Naive thymus-derived CD8-positive, alpha-beta T cell (primary cell): ENCODE results near the gene OMA1. TPM values are rescaled to one million over a fixed set of nuclear protein-coding genes. Genes with fewer than 3 reads are reported as not detected.
"Not testable (repeated sequence)": the region's sequence is repeated elsewhere in the genome, so short reads cannot be mapped to it uniquely, and the experiment has no call there.

Experiments
- ATAC-seq, 2 donors: fragments of 150-1000 bp; cut with Tn5 transposase in 1 of 2; sonication (Bioruptor Pico), chemical (Tn5 transposase) in 1 of 2; 1 replicate in 1 of 2; 2 replicates in 1 of 2; pipeline ENCODE4 v1.10.0; 2021; ENCODE audit warnings: mild to moderate bottlenecking in 2 of 2, moderate library complexity in 2 of 2
- POLR2A ChIA-PET: fragments of 350-600 bp; sonication (Branson Sonifier 250); formaldehyde crosslinking; loops from one replicate; lab custom pipeline; 2021; ENCODE audit warnings: antibody characterized with exemption; lab: Charles Lee
- DNase-seq, 10 donors: peaks; one replicate each; pipeline versions ENCODE4 v3.0.0 to v3.0.0-alpha.2; 2020 to 2022
- H3K27ac Mint-ChIP-seq, 10 donors: one replicate each; pipeline ENCODE4 v1.8.0; 2020 to 2022; ENCODE audit warnings: mild to moderate bottlenecking in 10 of 10, mixed read lengths in 10 of 10, moderate library complexity in 4 of 10, inconsistent platforms in 1 of 10
- H3K27me3 Mint-ChIP-seq, 5 donors: one replicate each; pipeline ENCODE4 v1.8.0; 2021 to 2022; ENCODE audit warnings: mixed read lengths in 5 of 5
- H3K36me3 Mint-ChIP-seq, 3 donors: one replicate each; pipeline ENCODE4 v1.8.0; 2020 to 2022; ENCODE audit warnings: mixed read lengths in 3 of 3, mild to moderate bottlenecking in 2 of 3, inconsistent platforms in 1 of 3
- H3K4me1 Mint-ChIP-seq, 4 donors: one replicate each; pipeline ENCODE4 v1.8.0; 2021 to 2022; ENCODE audit warnings: mixed read lengths in 4 of 4
- H3K4me3 Mint-ChIP-seq, 10 donors: one replicate each; pipeline ENCODE4 v1.8.0; 2020 to 2022; ENCODE audit warnings: mild to moderate bottlenecking in 10 of 10, mixed read lengths in 10 of 10, moderate library complexity in 6 of 10, inconsistent platforms in 1 of 10
- H3K9me3 Mint-ChIP-seq, 9 donors: one replicate each; pipeline ENCODE4 v1.8.0; 2020 to 2022; ENCODE audit warnings: mixed read lengths in 9 of 9, mild to moderate bottlenecking in 3 of 9, inconsistent platforms in 1 of 9, moderate library complexity in 1 of 9
- polyA plus RNA-seq, 3 donors: library from polyadenylated mRNA; unstranded; fragments of 300-500 nt; fragmentation: Illumina TruSeq; gene quantifications; one replicate each; pipeline ENCODE4 v1.2.3, GENCODE V29; 2021
- total RNA-seq, 8 experiments: library from RNA in 2 of 8; stranded (reverse) in 2 of 8; gene quantifications; one replicate each; pipeline ENCODE4 v1.2.3 and lab custom pipeline; 2021 to 2026

The OMA1 gene
- total and polyA plus RNA-seq, 5 experiments from 2014 or later, result 37.1 to 72.2 (median 55.7) TPM

GRCh38 chr1:58571616-58572015 is 25.1 kb upstream of the OMA1 start:
- Mint-ChIP-seq H3K9me3 (no peaks in the 10 kb centered on the region), H3K4me1 (peaks cover 6 to 14% (median 12%) of the 10 kb centered on the region in 4 donors), H3K27ac (no peak overlapping the region), H3K27me3 (peaks cover 36 to 74% (median 44%) of the 10 kb centered on the region in 5 donors), H3K36me3 (no peaks in the 10 kb centered on the region), H3K4me3 (no peak overlapping the region)
- POLR2A ChIA-PET, result no interaction called here
- no peak for DNase-seq
- no peak for ATAC-seq

GRCh38 chr1:58570817-58571216 is 24.3 kb upstream of the OMA1 start:
- Mint-ChIP-seq H3K36me3 (no peaks in the 10 kb centered on the region), H3K4me3 (no peak overlapping the region), H3K4me1 (peaks cover 1 to 9% (median 4%) of the 10 kb centered on the region in 4 donors), H3K27me3 (peaks cover 32 to 67% (median 38%) of the 10 kb centered on the region in 5 donors), H3K9me3 (no peaks in the 10 kb centered on the region), H3K27ac (no peak overlapping the region)
- no peak for ATAC-seq
- POLR2A ChIA-PET, result no interaction called here
- no peak for DNase-seq

- Mint-ChIP-seq H3K27me3 (peaks cover 29 to 59% (median 38%) of the 10 kb centered on the region in 5 donors), H3K36me3 (no peaks in the 10 kb centered on the region), H3K4me1 (peaks cover 0 to 5% (median 0%) of the 10 kb centered on the region in 4 donors), H3K4me3 (no peak overlapping the region), H3K9me3 (no peaks in the 10 kb centered on the region), H3K27ac (no peak overlapping the region)
- ATAC-seq (no peak), DNase-seq (no peak)
- POLR2A ChIA-PET, result no interaction called here
Observed at GRCh38 chr1:58570094-58570493, 23.6 kb upstream of the OMA1 start.

GRCh38 chr1:58568911-58569310 is 22.4 kb upstream of the OMA1 start:
- peaks cover 25 to 57% (median 34%) of the 10 kb centered on the region in 5 donors for H3K27me3 Mint-ChIP-seq
- H3K36me3 Mint-ChIP-seq, result no peaks in the 10 kb centered on the region
- no peak overlapping the region for H3K4me3 Mint-ChIP-seq
- ATAC-seq (no peak), DNase-seq (no peak)
- H3K9me3 Mint-ChIP-seq, result no peaks in the 10 kb centered on the region
- H3K27ac Mint-ChIP-seq, result no peak overlapping the region
- H3K4me1 Mint-ChIP-seq, result peaks cover 0 to 5% (median 0%) of the 10 kb centered on the region in 4 donors
- POLR2A ChIA-PET, result no interaction called here

- no peak overlapping the region for H3K4me3 Mint-ChIP-seq
- POLR2A ChIA-PET, result no interaction called here
- H3K36me3 Mint-ChIP-seq, result no peaks in the 10 kb centered on the region
- DNase-seq (no peak), ATAC-seq (no peak)
- H3K27ac Mint-ChIP-seq, result no peak overlapping the region
- peaks cover 0 to 2% (median 0%) of the 10 kb centered on the region in 4 donors for H3K4me1 Mint-ChIP-seq
- H3K27me3 Mint-ChIP-seq, result peaks cover 25 to 52% (median 36%) of the 10 kb centered on the region in 5 donors
- peaks cover 0 to 1% (median 0%) of the 10 kb centered on the region in 9 donors for H3K9me3 Mint-ChIP-seq
Observed at GRCh38 chr1:58568271-58568860, 21.8 kb upstream of the OMA1 start.

- no peak for ATAC-seq
- Mint-ChIP-seq H3K36me3 (no peaks in the 10 kb centered on the region), H3K27me3 (peaks cover 26 to 39% (median 26%) of the 10 kb centered on the region in 5 donors), H3K27ac (no peak overlapping the region), H3K4me3 (no peak overlapping the region), H3K9me3 (peaks cover 0 to 3% (median 0%) of the 10 kb centered on the region in 9 donors), H3K4me1 (no peaks in the 10 kb centered on the region)
- no peak for DNase-seq
- POLR2A ChIA-PET, result no interaction called here
Observed at GRCh38 chr1:58566339-58566738, 19.8 kb upstream of the OMA1 start.

GRCh38 chr1:58563715-58564114 is 17.2 kb upstream of the OMA1 start:
- Mint-ChIP-seq H3K9me3 (peaks cover 0 to 14% (median under 1%) of the 10 kb centered on the region in 9 donors), H3K27me3 (peaks cover 13 to 26% (median 22%) of the 10 kb centered on the region in 5 donors)
- H3K27ac Mint-ChIP-seq, DNase-seq, H3K4me1 Mint-ChIP-seq, H3K36me3 Mint-ChIP-seq, H3K4me3 Mint-ChIP-seq, ATAC-seq, POLR2A ChIA-PET: not testable (repeated sequence)

GRCh38 chr1:58561633-58562032 is 15.1 kb upstream of the OMA1 start:
- no peak for ATAC-seq
- POLR2A ChIA-PET, result no interaction called here
- Mint-ChIP-seq H3K27me3 (peaks cover 19 to 37% (median 22%) of the 10 kb centered on the region in 5 donors), H3K4me3 (no peak overlapping the region), H3K4me1 (no peaks in the 10 kb centered on the region), H3K9me3 (peaks cover 0 to 17% (median 3%) of the 10 kb centered on the region in 9 donors), H3K36me3 (peaks cover 0 to 6% (median 0%) of the 10 kb centered on the region in 3 donors), H3K27ac (no peak overlapping the region)
- DNase-seq, result no peak

- peaks cover 12 to 33% (median 14%) of the 10 kb centered on the region in 5 donors for H3K27me3 Mint-ChIP-seq
- no peak overlapping the region for H3K4me3 Mint-ChIP-seq
- POLR2A ChIA-PET, result no interaction called here
Observed at GRCh38 chr1:58555393-58555792, 8.9 kb upstream of the OMA1 start.

GRCh38 chr1:58551186-58552140 is 4.9 kb upstream of the OMA1 start:
- Mint-ChIP-seq H3K4me1 (peaks cover 5 to 8% (median 6%) of the 10 kb centered on the region in 4 donors), H3K4me3 (no peak overlapping the region), H3K27ac (no peak overlapping the region), H3K9me3 (no peaks in the 10 kb centered on the region), H3K27me3 (peaks cover 5 to 12% (median 7%) of the 10 kb centered on the region in 5 donors), H3K36me3 (no peaks in the 10 kb centered on the region)
- DNase-seq (no peak), ATAC-seq (no peak)
- POLR2A ChIA-PET, result no interaction called here

More at GRCh38 chr1:58555393-58555792, 8.9 kb upstream of the OMA1 start:
- H3K27ac Mint-ChIP-seq, result no peak overlapping the region
- no peak for ATAC-seq
- peaks cover 0 to 6% (median 0%) of the 10 kb centered on the region in 3 donors for H3K36me3 Mint-ChIP-seq
- no peaks in the 10 kb centered on the region for H3K4me1 Mint-ChIP-seq
- DNase-seq, result no peak
- peaks cover 0 to 12% (median 2%) of the 10 kb centered on the region in 9 donors for H3K9me3 Mint-ChIP-seq

- not testable (repeated sequence) for H3K4me3 Mint-ChIP-seq, H3K9me3 Mint-ChIP-seq, H3K27me3 Mint-ChIP-seq, ATAC-seq, H3K36me3 Mint-ChIP-seq, DNase-seq
- POLR2A ChIA-PET, result interaction anchor here (1.2 kb wide), 1 partner anchor 33 kb away, joined by 4 read pairs; no protein-coding TSS in a partner anchor
- peaks cover 12 to 26% (median 21%) of the 10 kb centered on the region in 4 donors for H3K4me1 Mint-ChIP-seq
- peak overlapping the region in 2 of 10 donors; percentile 6 to 15 for H3K27ac Mint-ChIP-seq
Observed at GRCh38 chr1:58549291-58549690, 2.8 kb upstream of the OMA1 start.

GRCh38 chr1:58548371-58548770 is 1.8 kb upstream of the OMA1 start:
- no peak overlapping the region for H3K4me3 Mint-ChIP-seq
- POLR2A ChIA-PET, result interaction anchor here (1.2 kb wide), 1 partner anchor 32 kb away, joined by 4 read pairs; no protein-coding TSS in a partner anchor
- peaks cover 0 to 4% (median 2%) of the 10 kb centered on the region in 5 donors for H3K27me3 Mint-ChIP-seq

More at GRCh38 chr1:58548371-58548770, 1.8 kb upstream of the OMA1 start:
- peak overlapping the region in 2 of 10 donors; percentile 31 to 99 for H3K27ac Mint-ChIP-seq
- DNase-seq, result no peak
- ATAC-seq, result no peak
- peaks cover 14 to 29% (median 26%) of the 10 kb centered on the region in 4 donors for H3K4me1 Mint-ChIP-seq
- H3K36me3 Mint-ChIP-seq, result peaks cover 0 to 3% (median 0%) of the 10 kb centered on the region in 3 donors
- no peaks in the 10 kb centered on the region for H3K9me3 Mint-ChIP-seq
